ENCODE data around the gene PYCARD.
"Not testable (repeated sequence)": the region's sequence is repeated elsewhere in the genome, so short reads cannot be mapped to it uniquely, and the experiment has no call there.

DNA sequence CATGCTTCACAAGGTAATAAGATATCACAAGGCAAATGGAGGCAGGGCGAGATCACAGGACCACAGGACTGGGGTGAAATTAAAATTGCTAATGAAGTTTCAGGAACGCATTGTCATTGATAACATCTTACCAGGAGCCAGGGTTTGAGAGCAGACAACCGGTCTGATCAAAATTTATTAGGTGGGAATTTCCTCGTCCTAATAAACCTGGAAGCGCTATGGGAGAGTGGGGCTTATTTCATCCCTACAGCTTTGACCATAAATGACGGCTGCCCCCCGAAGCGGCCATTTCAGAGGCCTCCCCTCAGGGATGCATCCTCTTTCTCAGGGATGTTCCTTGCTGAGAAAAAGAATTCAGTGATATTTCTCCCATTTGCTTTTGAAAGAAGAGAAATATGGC, 43.0 kb upstream of the PYCARD start:
- TF ChIP-seq YY1 (IDR thresholded peaks at IDR 0.05; ENCODE audit: insufficient read depth, insufficient read length); ZNF274 (IDR thresholded peaks at IDR 0.05; ENCODE audit: low read depth, low read length): not testable (repeated sequence)

Measured in NT2/D1 (cell line).